Measurements from ENCODE around the gene FAM9C. TPM values are rescaled to one million over a fixed set of nuclear protein-coding genes. Genes with fewer than 3 reads are reported as not detected.

Gene FAM9C
- total and polyA plus RNA-seq, 2 of the 4 experiments (the other 2 are of a cell fraction): not detected

DNA sequence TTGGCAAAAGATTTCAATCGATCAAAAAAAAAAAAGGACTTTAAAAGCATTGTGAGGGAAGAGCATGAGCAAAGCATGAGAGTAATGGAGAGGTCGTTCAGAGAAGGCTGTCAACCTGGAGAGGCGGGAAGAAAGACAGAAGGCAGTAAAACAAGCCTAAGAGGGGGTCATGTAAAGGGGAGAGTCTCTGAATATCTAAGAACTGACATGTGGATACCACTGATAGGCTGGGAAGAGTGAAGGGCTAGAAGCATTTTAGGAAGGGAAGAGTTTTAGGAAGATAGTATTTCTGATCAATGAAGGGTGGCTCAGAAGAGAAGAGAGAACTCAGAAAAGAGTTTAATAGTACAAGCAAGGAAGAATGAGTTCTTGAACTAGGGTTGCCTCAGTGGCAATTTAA is 7.5 kb downstream of the FAM9C start:
- no peak overlapping the region for H2BK5ac ChIP-seq (ENCODE audit: low read depth, low read length, poor library complexity, severe bottlenecking)
- 20% methylated on average over 1 of the region's 3 CpGs; no CpG with 5 or more reads in 1 of the 2 experiments for WGBS, 2 experiments (ENCODE audit: extremely low coverage in 2 of 2, insufficient read length in 1 of 2)
- no peaks in the 10 kb centered on the region for H3K9me3 ChIP-seq (ENCODE audit: control insufficient read depth, insufficient read depth, low read length)
- no peak overlapping the region for H3K4me3 ChIP-seq (ENCODE audit: insufficient read depth, low read depth, low read length)
- H2BK20ac ChIP-seq (ENCODE audit: low read depth, low read length): no peak overlapping the region
- H3K4me2 ChIP-seq (ENCODE audit: low read depth, low read length): no peak overlapping the region
- no peak for ATAC-seq (ENCODE audit: low read depth)
- no peak overlapping the region for H4K5ac ChIP-seq (ENCODE audit: low read depth, low read length)
- H4K8ac ChIP-seq (ENCODE audit: low read depth in 2 of 2, low read length in 2 of 2): no peak overlapping the region
- ChIA-PET POLR2A (ENCODE audit: unreplicated experiment) (no interaction called here), CTCF (no interaction called here)
- H3K27ac ChIP-seq (ENCODE audit: insufficient read depth, low read length): no peak overlapping the region
- H2BK120ac ChIP-seq (ENCODE audit: low read depth, low read length): no peak overlapping the region
- H3K23ac ChIP-seq (ENCODE audit: low read depth, low read length): no peak overlapping the region
- no peak overlapping the region for H4K91ac ChIP-seq (ENCODE audit: insufficient read depth, low read depth, low read length)
- TF ChIP-seq MAFK (IDR thresholded peaks at IDR 0.05; ENCODE audit: low read depth, low read length): no peak
- no peak for TF ChIP-seq RCOR1 (IDR thresholded peaks at IDR 0.05; ENCODE audit: insufficient replicate concordance, low read length)
- no peak for TF ChIP-seq CHD1 (IDR thresholded peaks at IDR 0.05; ENCODE audit: low read depth, low read length)
- TF ChIP-seq NFE2L2 (IDR thresholded peaks at IDR 0.05; ENCODE audit: low read depth, low read length): no peak
- no peak for TF ChIP-seq RFX5 (IDR thresholded peaks at IDR 0.05; ENCODE audit: low read depth, low read length)
- H2AFZ ChIP-seq (replicated peaks; ENCODE audit: low read length, poor library complexity): no peak overlapping the region
- H3K18ac ChIP-seq (ENCODE audit: low read depth, low read length): no peak overlapping the region
- no peak overlapping the region for H2BK15ac ChIP-seq (ENCODE audit: low read depth, low read length)
- H3K36me3 ChIP-seq (ENCODE audit: control insufficient read depth, insufficient read depth, low read length): no peaks in the 10 kb centered on the region
- no peak overlapping the region for H3K9ac ChIP-seq (ENCODE audit: low read depth, low read length)
- in situ Hi-C loops (cut with MboI; ENCODE audit: low sequenced_read_pairs) (no loop called here), dilution Hi-C loops (cut with HindIII; ENCODE audit: low sequenced_read_pairs, unreplicated experiment) (no loop called here), intact Hi-C loops (cut with micrococcal nuclease) (no loop called here)
- H3K9me1 ChIP-seq (ENCODE audit: insufficient read depth, low read length): no peaks in the 10 kb centered on the region
- H3K79me1 ChIP-seq (ENCODE audit: low read depth in 1 of 2, low read length in 2 of 2): no peaks in the 10 kb centered on the region
- H3K4ac ChIP-seq (ENCODE audit: low read depth, low read length): no peak overlapping the region
- no peak overlapping the region for H2AK5ac ChIP-seq (ENCODE audit: low read depth, low read length)
- no peak overlapping the region for H2AK9ac ChIP-seq (replicated peaks; ENCODE audit: low read depth, low read length, poor library complexity)
- H4K20me1 ChIP-seq (ENCODE audit: insufficient read depth, low read length): no peaks in the 10 kb centered on the region
- no TSS peak for BruUV-seq (replicated peaks)
- H3K4me1 ChIP-seq (ENCODE audit: control insufficient read depth, insufficient read depth, low read length): no peaks in the 10 kb centered on the region; the same call in 1 of the 2 replicates
- no peak for DNase-seq
- H3K56ac ChIP-seq (ENCODE audit: extremely low read depth, insufficient read depth, low read length): no peak overlapping the region
- H3K27me3 ChIP-seq (ENCODE audit: control insufficient read depth, insufficient read depth, low read length): no peaks in the 10 kb centered on the region
- H3K14ac ChIP-seq (replicated peaks; ENCODE audit: low read depth, low read length): no peak overlapping the region
